Loucy (cell line): ENCODE measurements around the gene OR2L8.

ENCODE experiments used
- EZH2phosphoT487 ChIP-seq: fragments of 200-600 bp; IDR thresholded peaks from 2 replicates; pipeline ENCODE4 v1.6.1; 2018; ENCODE audit warnings: antibody characterized with exemption, mild to moderate bottlenecking, moderate library complexity, borderline replicate concordance
- TF ChIP-seq, protein P1 (sequence below): fragments of 200-600 bp; sonication (generic); conservative IDR thresholded peaks from 2 replicates; pipeline ENCODE4 v1.5.1; 2014; ENCODE audit warnings: mild to moderate bottlenecking, antibody characterized with exemption, low read length

DNA sequence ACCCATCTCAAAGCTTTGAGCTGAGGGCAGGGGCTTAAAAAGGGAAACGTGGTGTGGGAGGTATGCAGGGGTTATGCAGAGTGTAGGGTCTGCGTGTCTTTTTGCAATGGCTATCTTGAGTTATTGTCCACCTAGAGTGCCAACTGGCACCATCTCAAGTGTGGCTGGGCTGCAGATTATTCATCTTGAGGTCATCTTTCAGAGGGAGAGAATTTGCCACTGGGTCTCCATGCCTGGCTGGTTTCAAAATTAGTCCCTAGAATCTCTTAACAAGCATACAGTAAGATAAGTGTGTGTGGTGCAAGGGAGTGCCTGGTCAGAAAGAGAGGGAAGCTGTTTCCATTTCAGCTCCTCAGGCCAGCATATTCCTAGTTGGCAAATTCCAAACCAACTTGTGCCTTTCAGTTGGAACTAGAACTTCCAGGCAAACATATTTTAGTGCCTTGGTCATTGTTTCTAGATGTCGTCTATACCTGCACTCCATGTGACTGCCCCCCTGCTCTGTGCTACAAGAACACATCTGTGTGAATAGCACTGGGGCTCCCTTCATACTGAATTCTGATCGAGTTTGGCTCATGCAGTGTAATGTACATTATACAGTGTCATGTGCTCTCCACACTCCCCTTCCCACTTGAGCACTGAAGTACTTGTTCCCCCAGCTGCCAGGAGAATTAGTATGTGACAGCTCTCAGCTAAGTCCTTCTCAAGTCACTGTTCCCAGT lies 33.6 kb upstream of the OR2L8 start:
- TF ChIP-seq, protein P1, sequence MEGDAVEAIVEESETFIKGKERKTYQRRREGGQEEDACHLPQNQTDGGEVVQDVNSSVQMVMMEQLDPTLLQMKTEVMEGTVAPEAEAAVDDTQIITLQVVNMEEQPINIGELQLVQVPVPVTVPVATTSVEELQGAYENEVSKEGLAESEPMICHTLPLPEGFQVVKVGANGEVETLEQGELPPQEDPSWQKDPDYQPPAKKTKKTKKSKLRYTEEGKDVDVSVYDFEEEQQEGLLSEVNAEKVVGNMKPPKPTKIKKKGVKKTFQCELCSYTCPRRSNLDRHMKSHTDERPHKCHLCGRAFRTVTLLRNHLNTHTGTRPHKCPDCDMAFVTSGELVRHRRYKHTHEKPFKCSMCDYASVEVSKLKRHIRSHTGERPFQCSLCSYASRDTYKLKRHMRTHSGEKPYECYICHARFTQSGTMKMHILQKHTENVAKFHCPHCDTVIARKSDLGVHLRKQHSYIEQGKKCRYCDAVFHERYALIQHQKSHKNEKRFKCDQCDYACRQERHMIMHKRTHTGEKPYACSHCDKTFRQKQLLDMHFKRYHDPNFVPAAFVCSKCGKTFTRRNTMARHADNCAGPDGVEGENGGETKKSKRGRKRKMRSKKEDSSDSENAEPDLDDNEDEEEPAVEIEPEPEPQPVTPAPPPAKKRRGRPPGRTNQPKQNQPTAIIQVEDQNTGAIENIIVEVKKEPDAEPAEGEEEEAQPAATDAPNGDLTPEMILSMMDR: no peak
- TF ChIP-seq EZH2phosphoT487: no peak
